ENCODE results near the gene RRH. TPM values are rescaled to one million over a fixed set of nuclear protein-coding genes. Genes with fewer than 3 reads are reported as not detected.
"Not testable (repeated sequence)": the region's sequence is repeated elsewhere in the genome, so short reads cannot be mapped to it uniquely, and the experiment has no call there.

The RRH gene, protein sequence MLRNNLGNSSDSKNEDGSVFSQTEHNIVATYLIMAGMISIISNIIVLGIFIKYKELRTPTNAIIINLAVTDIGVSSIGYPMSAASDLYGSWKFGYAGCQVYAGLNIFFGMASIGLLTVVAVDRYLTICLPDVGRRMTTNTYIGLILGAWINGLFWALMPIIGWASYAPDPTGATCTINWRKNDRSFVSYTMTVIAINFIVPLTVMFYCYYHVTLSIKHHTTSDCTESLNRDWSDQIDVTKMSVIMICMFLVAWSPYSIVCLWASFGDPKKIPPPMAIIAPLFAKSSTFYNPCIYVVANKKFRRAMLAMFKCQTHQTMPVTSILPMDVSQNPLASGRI
- total RNA-seq, result not detected

DNA sequence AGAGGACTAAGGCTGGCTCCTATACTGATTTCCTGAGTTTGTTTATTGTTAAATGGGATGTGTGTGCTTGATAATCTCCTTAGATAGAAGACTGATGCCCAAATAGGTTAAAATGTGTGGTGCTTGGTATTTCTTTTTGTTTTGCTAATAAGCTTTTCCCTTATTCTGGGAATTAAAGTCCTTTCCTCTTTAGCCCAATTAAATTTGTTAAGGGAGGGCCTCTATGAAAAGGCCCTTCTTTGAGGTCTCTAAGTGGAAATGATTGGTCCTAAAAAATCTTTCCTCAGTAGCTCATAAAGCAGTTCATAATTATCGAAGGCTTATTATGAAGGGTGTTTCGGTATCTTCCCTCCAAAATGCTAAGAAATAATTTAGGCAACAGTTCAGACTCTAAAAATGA, at the start of gene RRH:
Gene RRH (plus strand): TSS at position 301 of the 400 bp plus-strand sequence. CDS start 56 bp downstream, at position 357.
- intact Hi-C loops (cut with DNase I), result no loop called here
- WGBS, 2 donors, result 93 to 94% methylated on average over 2 of the region's 2 CpGs
- Histone ChIP-seq H3K4me1 (no peaks in the 10 kb centered on the region), H3K27ac (no peak within 1 kb of the TSS), H3K9me3 (no peaks in the 10 kb centered on the region), H3K36me3 (replicated peaks in 1 of 2; ENCODE audit: insufficient read depth in 1 of 2, low read depth in 2 of 2) (peaks cover 4 to 8% of the 10 kb centered on the region in 2 donors), H3K4me3 (no peak within 1 kb of the TSS), H3K27me3 (no peaks in the 10 kb centered on the region)
- TF ChIP-seq, protein P1, sequence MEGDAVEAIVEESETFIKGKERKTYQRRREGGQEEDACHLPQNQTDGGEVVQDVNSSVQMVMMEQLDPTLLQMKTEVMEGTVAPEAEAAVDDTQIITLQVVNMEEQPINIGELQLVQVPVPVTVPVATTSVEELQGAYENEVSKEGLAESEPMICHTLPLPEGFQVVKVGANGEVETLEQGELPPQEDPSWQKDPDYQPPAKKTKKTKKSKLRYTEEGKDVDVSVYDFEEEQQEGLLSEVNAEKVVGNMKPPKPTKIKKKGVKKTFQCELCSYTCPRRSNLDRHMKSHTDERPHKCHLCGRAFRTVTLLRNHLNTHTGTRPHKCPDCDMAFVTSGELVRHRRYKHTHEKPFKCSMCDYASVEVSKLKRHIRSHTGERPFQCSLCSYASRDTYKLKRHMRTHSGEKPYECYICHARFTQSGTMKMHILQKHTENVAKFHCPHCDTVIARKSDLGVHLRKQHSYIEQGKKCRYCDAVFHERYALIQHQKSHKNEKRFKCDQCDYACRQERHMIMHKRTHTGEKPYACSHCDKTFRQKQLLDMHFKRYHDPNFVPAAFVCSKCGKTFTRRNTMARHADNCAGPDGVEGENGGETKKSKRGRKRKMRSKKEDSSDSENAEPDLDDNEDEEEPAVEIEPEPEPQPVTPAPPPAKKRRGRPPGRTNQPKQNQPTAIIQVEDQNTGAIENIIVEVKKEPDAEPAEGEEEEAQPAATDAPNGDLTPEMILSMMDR (IDR thresholded peaks at IDR 0.05), result no peak
- no peak for TF ChIP-seq POLR2A (IDR thresholded peaks at IDR 0.05)
- ATAC-seq (no peak), DNase-seq (no peak)

DNA sequence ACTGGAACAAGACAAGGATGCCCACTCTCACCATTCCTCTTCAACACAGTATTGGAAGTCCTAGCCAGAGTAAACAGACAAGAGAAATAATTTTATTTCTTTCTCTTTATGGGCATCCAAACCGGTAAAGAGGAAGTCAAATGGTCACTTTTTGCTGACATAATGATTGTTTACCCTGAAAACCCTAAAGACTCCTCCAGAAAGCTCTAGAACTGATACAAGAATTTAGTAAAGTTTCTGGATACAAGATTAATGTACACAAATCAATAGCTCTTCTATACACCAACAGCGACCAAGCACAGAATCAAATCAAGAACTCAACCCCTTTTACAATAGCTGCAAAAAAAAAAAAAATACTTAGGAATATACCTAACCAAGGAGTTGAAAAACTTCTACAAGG, 45.7 kb upstream of the RRH start:
- intact Hi-C loops (cut with DNase I); H3K4me1 ChIP-seq; H3K27ac ChIP-seq; DNase-seq; ATAC-seq; H3K4me3 ChIP-seq; H3K9me3 ChIP-seq; H3K27me3 ChIP-seq; H3K36me3 ChIP-seq (replicated peaks in 1 of 2; ENCODE audit: insufficient read depth in 1 of 2, low read depth in 2 of 2): not testable (repeated sequence)
- 85 to 95% methylated on average over 2 of the region's 2 CpGs for WGBS, 2 donors

DNA sequence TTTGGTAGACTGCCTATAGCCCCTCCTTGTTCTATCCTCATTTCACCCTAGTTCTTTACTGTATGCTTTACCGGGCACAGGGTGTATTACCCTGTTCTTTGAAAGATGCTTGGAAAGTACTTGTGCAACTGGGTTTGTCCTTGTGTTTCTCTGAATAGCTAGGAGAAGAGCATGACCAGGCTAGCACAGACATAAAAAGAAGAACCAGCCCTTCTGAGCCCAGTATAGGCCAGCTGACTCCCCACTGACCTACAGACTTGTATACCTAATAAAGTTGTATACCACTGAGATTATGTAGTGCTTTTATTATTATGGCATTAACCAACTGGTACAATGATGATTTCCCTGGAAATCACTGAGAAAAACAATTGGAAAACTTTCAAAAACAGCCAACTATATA, 40.9 kb upstream of the RRH start:
- Histone ChIP-seq H3K9me3 (no peaks in the 10 kb centered on the region), H3K36me3 (replicated peaks in 1 of 2; ENCODE audit: insufficient read depth in 1 of 2, low read depth in 2 of 2) (no peaks in the 10 kb centered on the region), H3K27me3 (no peaks in the 10 kb centered on the region), H3K4me3 (no peak overlapping the region), H3K4me1 (no peaks in the 10 kb centered on the region), H3K27ac (no peak overlapping the region)
- intact Hi-C loops (cut with DNase I), result no loop called here
- ATAC-seq, result no peak
- DNase-seq, result no peak
- TF ChIP-seq, protein P1 (IDR thresholded peaks at IDR 0.05), result no peak
- no peak for TF ChIP-seq POLR2A (IDR thresholded peaks at IDR 0.05)
- 90 to 100% methylated on average over 1 of the region's 1 CpG for WGBS, 2 donors

- no peak for ATAC-seq
- no peak for DNase-seq
- H3K4me3 ChIP-seq, result no peak overlapping the region
- intact Hi-C loops (cut with DNase I), result no loop called here
- TF ChIP-seq POLR2A (IDR thresholded peaks at IDR 0.05), result no peak
- H3K9me3 ChIP-seq, result no peaks in the 10 kb centered on the region
- H3K36me3 ChIP-seq (replicated peaks in 1 of 2; ENCODE audit: insufficient read depth in 1 of 2, low read depth in 2 of 2), result no peaks in the 10 kb centered on the region
- no peak overlapping the region for H3K27ac ChIP-seq
- no peaks in the 10 kb centered on the region for H3K27me3 ChIP-seq
- whole genome bisulfite sequencing, 2 donors, result 85 to 89% methylated on average over 1 of the region's 1 CpG
- H3K4me1 ChIP-seq, result no peaks in the 10 kb centered on the region
These were observed 40.0 kb upstream of the RRH start for GRCh38 chr4:109787807-109788206.

DNA sequence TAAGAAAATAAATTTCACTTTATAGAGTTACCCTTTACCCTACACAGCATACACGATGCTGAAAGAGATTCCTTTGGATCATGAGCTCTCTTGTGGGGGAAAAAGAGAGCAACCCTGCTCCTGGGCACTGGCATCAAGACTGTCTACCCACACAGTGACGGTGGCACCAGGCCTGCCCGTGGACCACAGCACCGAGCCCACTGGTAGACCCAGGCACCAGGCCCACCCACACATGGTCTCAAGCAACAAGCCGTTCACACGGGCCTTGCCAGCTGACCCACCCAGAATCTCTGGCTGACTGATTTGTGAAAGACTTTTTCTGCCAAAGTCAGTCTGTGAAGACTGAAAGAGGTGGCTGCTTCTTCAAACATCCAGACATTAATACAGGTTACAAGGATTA, 32.7 kb upstream of the RRH start:
- H3K36me3 ChIP-seq (replicated peaks in 1 of 2; ENCODE audit: insufficient read depth in 1 of 2, low read depth in 2 of 2), result no peaks in the 10 kb centered on the region
- intact Hi-C loops (cut with DNase I), result no loop called here
- H3K27me3 ChIP-seq, result no peaks in the 10 kb centered on the region
- no peak overlapping the region for H3K27ac ChIP-seq
- no peak overlapping the region for H3K4me3 ChIP-seq
- WGBS, 2 donors, result 91 to 93% methylated on average over 6 of the region's 6 CpGs
- H3K9me3 ChIP-seq, result no peaks in the 10 kb centered on the region
- DNase-seq, result no peak
- H3K4me1 ChIP-seq, result no peaks in the 10 kb centered on the region
- no peak for ATAC-seq
- no peak for TF ChIP-seq POLR2A (IDR thresholded peaks at IDR 0.05)
- TF ChIP-seq, protein P1 (IDR thresholded peaks at IDR 0.05), result no peak

- TF ChIP-seq, protein P1 (IDR thresholded peaks at IDR 0.05), result no peak
- no peak for TF ChIP-seq POLR2A (IDR thresholded peaks at IDR 0.05)
- H3K27me3 ChIP-seq, result no peaks in the 10 kb centered on the region
- no peak for ATAC-seq
- no peak overlapping the region for H3K4me3 ChIP-seq
- intact Hi-C loops (cut with DNase I), result no loop called here
- no peaks in the 10 kb centered on the region for H3K9me3 ChIP-seq
- H3K4me1 ChIP-seq, result peaks cover 18% of the 10 kb centered on the region
- no peaks in the 10 kb centered on the region for H3K36me3 ChIP-seq (replicated peaks in 1 of 2; ENCODE audit: insufficient read depth in 1 of 2, low read depth in 2 of 2)
- no peak for DNase-seq
- H3K27ac ChIP-seq, result no peak overlapping the region
These were observed 28.9 kb upstream of the RRH start for GRCh38 chr4:109798866-109799265.

Measured in body of pancreas (tissue), 4 donors.